HepG2 (cell line): ENCODE results near the gene PHKG2. TPM values are rescaled to one million over a fixed set of nuclear protein-coding genes. Genes with fewer than 3 reads are reported as not detected.
A peak's percentile ranks its signal among the peaks of the same experiment; 100 is the strongest.

Experiments used
- ATAD3A ChIP-seq: sonication (generic); formaldehyde crosslinking; IDR thresholded peaks from 2 replicates; pipeline ENCODE4 v1.4.0; 2020; ENCODE audit warnings: missing genetic modification reagents
- GLMP ChIP-seq: sonication (generic); formaldehyde crosslinking; IDR thresholded peaks from 2 replicates; pipeline ENCODE4 v1.9.0; 2021; ENCODE audit warnings: missing genetic modification reagents, mild to moderate bottlenecking, borderline replicate concordance
- MAZ ChIP-seq, 2 experiments: sonication (generic) in 1 of 2; formaldehyde crosslinking in 1 of 2; IDR thresholded peaks; 2 replicates each; pipeline versions ENCODE4 v1.5.0 to v1.6.1; 2012 to 2020; ENCODE audit warnings: low read depth in 2 of 2, mild to moderate bottlenecking in 2 of 2, borderline replicate concordance in 1 of 2, improper control_type of control experiment in 1 of 2, low read length in 1 of 2, missing genetic modification reagents in 1 of 2, moderate library complexity in 1 of 2
- NAIF1 ChIP-seq: sonication (generic); formaldehyde crosslinking; IDR thresholded peaks from 2 replicates; pipeline ENCODE4 v1.5.0; 2020; ENCODE audit warnings: mild to moderate bottlenecking, missing genetic modification reagents, borderline replicate concordance
- NFYB ChIP-seq: sonication (generic); formaldehyde crosslinking; IDR thresholded peaks from 2 replicates; pipeline ENCODE4 v1.4.0; 2020; ENCODE audit warnings: missing genetic modification reagents
- NR1H2 ChIP-seq: sonication (generic); formaldehyde crosslinking; IDR thresholded peaks from 2 replicates; pipeline ENCODE4 v1.8.1; 2022; ENCODE audit warnings: low read depth, missing genetic modification reagents, borderline replicate concordance
- PCBP1 ChIP-seq: fragments of 200-400 bp; formaldehyde crosslinking; IDR thresholded peaks from 2 replicates; pipeline ENCODE4 v1.6.1; 2017; ENCODE audit warnings: mild to moderate bottlenecking, low read depth, low read length, borderline replicate concordance
- PLSCR1 ChIP-seq: sonication (generic); formaldehyde crosslinking; IDR thresholded peaks from 2 replicates; pipeline ENCODE4 v1.5.0; 2020; ENCODE audit warnings: missing genetic modification reagents, mild to moderate bottlenecking, borderline replicate concordance
- SNAPC2 ChIP-seq: sonication (generic); formaldehyde crosslinking; IDR thresholded peaks from 2 replicates; pipeline ENCODE4 v1.8.1; 2022; ENCODE audit warnings: mild to moderate bottlenecking, missing genetic modification reagents
- SP4 ChIP-seq: sonication (generic); formaldehyde crosslinking; IDR thresholded peaks from 2 replicates; pipeline ENCODE4 v1.8.1; 2023; ENCODE audit warnings: mild to moderate bottlenecking, missing genetic modification reagents
- TAF15 ChIP-seq: fragments of 200-400 bp; formaldehyde crosslinking; IDR thresholded peaks from one replicate; pipeline ENCODE4 v1.6.1; 2018; ENCODE audit warnings: mild to moderate bottlenecking, low read depth, low read length; ENCODE audit not compliant: poor library complexity, severe bottlenecking
- TGIF2 ChIP-seq: IDR thresholded peaks from 2 replicates; pipeline ENCODE4 v1.6.1; 2016; ENCODE audit warnings: control low read depth, missing compliant biosample characterization
- TRIM24 ChIP-seq: sonication (generic); formaldehyde crosslinking; IDR thresholded peaks from 2 replicates; pipeline ENCODE4 v1.8.0; 2022; ENCODE audit warnings: mild to moderate bottlenecking, missing genetic modification reagents
- ZBED4 ChIP-seq: sonication (generic); formaldehyde crosslinking; IDR thresholded peaks from 2 replicates; pipeline ENCODE4 v1.4.0; 2020; ENCODE audit warnings: missing genetic modification reagents, borderline replicate concordance
- ZFP37 ChIP-seq: sonication (generic); formaldehyde crosslinking; IDR thresholded peaks from 2 replicates; pipeline ENCODE4 v1.4.0; 2020; ENCODE audit warnings: missing genetic modification reagents, borderline replicate concordance
- ZKSCAN1 ChIP-seq: fragments of 150-350 bp; IDR thresholded peaks from 2 replicates; pipeline ENCODE4 v1.6.1; 2014; ENCODE audit warnings: low read length
- ZNF576 ChIP-seq: sonication (generic); formaldehyde crosslinking; IDR thresholded peaks from 2 replicates; pipeline ENCODE4 v1.4.0; 2020; ENCODE audit warnings: mild to moderate bottlenecking, missing genetic modification reagents
- ZNF589 ChIP-seq: sonication (generic); formaldehyde crosslinking; conservative IDR thresholded peaks from 2 replicates; pipeline ENCODE4 v1.8.0; 2022; ENCODE audit warnings: mild to moderate bottlenecking, moderate library complexity, missing genetic modification reagents
- ZNF703 ChIP-seq: sonication (generic); formaldehyde crosslinking; IDR thresholded peaks from 2 replicates; pipeline ENCODE4 v1.5.1; 2020; ENCODE audit warnings: missing genetic modification reagents, mild to moderate bottlenecking, moderate library complexity, borderline replicate concordance
- ZNF766 ChIP-seq: sonication (generic); formaldehyde crosslinking; IDR thresholded peaks from 2 replicates; pipeline ENCODE4 v1.5.0; 2020; ENCODE audit warnings: missing genetic modification reagents, borderline replicate concordance
- ZSCAN22 ChIP-seq: sonication (generic); formaldehyde crosslinking; IDR thresholded peaks from 2 replicates; pipeline ENCODE4 v1.4.0; 2020; ENCODE audit warnings: mild to moderate bottlenecking, missing genetic modification reagents
- polyA plus RNA-seq, 8 experiments: library from polyadenylated mRNA; depleted of rRNA in 3 of 8; stranded (reverse) in 7 of 8; unstranded in 1 of 8; fragments of >200 nt; fragmentation: Illumina TruSeq in 4 of 8; extraction: Trizol in 4 of 8; gene quantifications; 2 replicates each; pipeline versions ENCODE4 v1.2.1 to v1.2.3, GENCODE V29; 2011 to 2016; ENCODE audit warnings: low read depth in 4 of 8, missing spikeins in 1 of 8, mixed read lengths in 1 of 8; ENCODE audit not compliant: insufficient read depth in 1 of 8
- total RNA-seq, 5 experiments: library from RNA; depleted of rRNA; stranded (reverse); fragments of >200 nt; fragmentation: Illumina TruSeq; extraction: Trizol; gene quantifications; 2 replicates each; pipeline ENCODE4 v1.2.3, GENCODE V29; 2016; ENCODE audit warnings: low read depth in 1 of 5

Gene PHKG2
- total and polyA plus RNA-seq, 2 of the 13 experiments (the other 11 are each of a cell fraction or from before 2014, with no cell fraction given), result 37.4 to 42.1 TPM

- TF ChIP-seq ZNF766 (CRISPR knock-in tag) (0 out of 2 replicates have a peak, but pooled peaks have one; percentile 77), ZSCAN22 (CRISPR knock-in tag) (no peak), PCBP1 (0 out of 2 replicates have a peak, but pooled peaks have one; percentile 56), TAF15 (no peak), SNAPC2 (CRISPR knock-in tag) (peak; percentile 74; the same call in 1 of the 2 replicates), ZKSCAN1 (no peak), PLSCR1 (CRISPR knock-in tag) (no peak), ZNF589 (CRISPR knock-in tag) (no peak), MAZ (IDR thresholded peaks at IDR 0.05; ENCODE audit: borderline replicate concordance, low read depth, low read length) (0 out of 2 replicates have a peak, but pooled peaks have one; percentile 49), MAZ (CRISPR knock-in tag; IDR thresholded peaks at IDR 0.05; ENCODE audit: low read depth) (0 out of 2 replicates have a peak, but pooled peaks have one; percentile 57), TGIF2 (CRISPR knock-in tag) (peak; percentile 87; the same call in 1 of the 2 replicates), ZNF703 (CRISPR knock-in tag) (peak; percentile 57; the same call in 1 of the 2 replicates), ATAD3A (CRISPR knock-in tag) (0 out of 2 replicates have a peak, but pooled peaks have one; percentile 56), NAIF1 (CRISPR knock-in tag) (peak; percentile 0; the same call in 1 of the 2 replicates), TRIM24 (CRISPR knock-in tag) (0 out of 2 replicates have a peak, but pooled peaks have one; percentile 23), NFYB (CRISPR knock-in tag) (peak; percentile 74), GLMP (CRISPR knock-in tag) (no peak), ZFP37 (CRISPR knock-in tag) (peak; percentile 67; the same call in 1 of the 2 replicates), ZBED4 (CRISPR knock-in tag) (0 out of 2 replicates have a peak, but pooled peaks have one; percentile 50), NR1H2 (CRISPR knock-in tag) (no peak; the same call in 1 of the 2 replicates), SP4 (CRISPR knock-in tag) (peak; percentile 87), ZNF576 (no peak)
These were observed 14.0 kb downstream of the PHKG2 start, which contains the start of the genes CFAP119 and RNF40 (continued) for GRCh38 chr16:30761928-30762902.
